ENCODE results near the gene KCTD10.

The KCTD10 gene

DNA sequence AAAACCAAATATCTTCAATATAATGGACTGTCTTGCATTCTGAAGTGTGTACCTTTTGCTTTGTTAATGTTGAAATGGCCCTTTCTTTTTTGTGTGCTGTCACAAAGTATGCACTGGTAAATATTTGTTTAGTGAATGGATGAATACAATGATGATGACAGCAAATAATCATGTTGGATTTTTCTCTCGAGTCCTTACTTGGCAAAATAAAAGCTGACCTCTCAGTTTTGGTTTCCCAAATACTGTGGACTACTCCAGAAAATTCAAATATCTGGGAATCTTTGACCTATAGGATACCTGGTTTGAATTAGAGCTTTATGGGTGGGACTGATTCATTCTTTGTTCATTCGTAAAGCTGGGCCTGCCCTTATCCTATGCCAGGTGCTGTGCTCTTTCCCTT is 5.8 kb upstream of the KCTD10 start:
- DNase-seq (ENCODE audit: insufficient read length, low spot score) (no peak), FAIRE-seq (no peak)
- TF ChIP-seq, protein P1, sequence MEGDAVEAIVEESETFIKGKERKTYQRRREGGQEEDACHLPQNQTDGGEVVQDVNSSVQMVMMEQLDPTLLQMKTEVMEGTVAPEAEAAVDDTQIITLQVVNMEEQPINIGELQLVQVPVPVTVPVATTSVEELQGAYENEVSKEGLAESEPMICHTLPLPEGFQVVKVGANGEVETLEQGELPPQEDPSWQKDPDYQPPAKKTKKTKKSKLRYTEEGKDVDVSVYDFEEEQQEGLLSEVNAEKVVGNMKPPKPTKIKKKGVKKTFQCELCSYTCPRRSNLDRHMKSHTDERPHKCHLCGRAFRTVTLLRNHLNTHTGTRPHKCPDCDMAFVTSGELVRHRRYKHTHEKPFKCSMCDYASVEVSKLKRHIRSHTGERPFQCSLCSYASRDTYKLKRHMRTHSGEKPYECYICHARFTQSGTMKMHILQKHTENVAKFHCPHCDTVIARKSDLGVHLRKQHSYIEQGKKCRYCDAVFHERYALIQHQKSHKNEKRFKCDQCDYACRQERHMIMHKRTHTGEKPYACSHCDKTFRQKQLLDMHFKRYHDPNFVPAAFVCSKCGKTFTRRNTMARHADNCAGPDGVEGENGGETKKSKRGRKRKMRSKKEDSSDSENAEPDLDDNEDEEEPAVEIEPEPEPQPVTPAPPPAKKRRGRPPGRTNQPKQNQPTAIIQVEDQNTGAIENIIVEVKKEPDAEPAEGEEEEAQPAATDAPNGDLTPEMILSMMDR (IDR thresholded peaks at IDR 0.05; ENCODE audit: insufficient read depth, missing control alignments) = no peak

DNA sequence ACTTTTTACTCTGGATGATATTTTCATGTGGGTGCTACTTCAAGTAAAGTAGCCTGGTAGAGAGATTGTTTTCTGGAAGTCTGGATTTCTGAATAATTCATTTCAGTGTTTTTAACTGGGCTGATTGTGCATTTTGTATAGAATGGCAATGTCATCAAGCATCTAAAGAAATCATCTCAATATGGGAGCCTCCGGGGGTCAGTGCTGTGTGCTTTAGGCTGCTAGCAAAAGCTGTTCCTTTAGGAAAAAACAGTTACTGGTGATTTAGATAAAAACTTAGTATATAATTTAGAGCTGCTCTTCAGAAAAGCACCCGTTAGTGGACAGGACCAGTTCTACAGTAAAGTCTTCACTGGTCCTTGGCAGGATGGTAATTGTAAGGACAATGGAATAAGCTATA is 5.4 kb upstream of the KCTD10 start:
- FAIRE-seq = no peak

DNA sequence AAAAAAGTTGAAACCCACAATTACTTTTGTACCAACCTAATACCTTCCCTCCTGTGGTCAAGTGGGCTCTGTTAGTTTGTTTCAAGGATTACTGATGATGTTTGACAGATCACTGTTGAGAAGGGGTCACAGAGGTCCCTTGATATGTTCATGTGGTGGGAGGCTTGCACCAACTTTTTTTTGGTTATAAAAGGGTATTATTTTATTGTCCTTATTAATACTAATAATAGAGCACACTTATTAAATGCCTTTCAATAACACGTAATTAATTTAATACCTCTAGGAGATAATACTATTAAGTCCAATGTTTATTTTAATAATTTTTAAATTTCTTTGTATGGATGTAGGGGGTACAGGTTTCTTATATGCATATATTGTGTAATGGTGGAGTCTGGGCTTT is 4.8 kb upstream of the KCTD10 start:
- TF ChIP-seq, protein P1 (IDR thresholded peaks at IDR 0.05; ENCODE audit: insufficient read depth, missing control alignments) = no peak
- FAIRE-seq = no peak
- DNase-seq (ENCODE audit: insufficient read length, low spot score) = no peak

More for the DNA sequence above, 5.4 kb upstream of the KCTD10 start:
- TF ChIP-seq, protein P1 (IDR thresholded peaks at IDR 0.05; ENCODE audit: insufficient read depth, missing control alignments) = no peak
- DNase-seq (ENCODE audit: insufficient read length, low spot score) = no peak

DNA sequence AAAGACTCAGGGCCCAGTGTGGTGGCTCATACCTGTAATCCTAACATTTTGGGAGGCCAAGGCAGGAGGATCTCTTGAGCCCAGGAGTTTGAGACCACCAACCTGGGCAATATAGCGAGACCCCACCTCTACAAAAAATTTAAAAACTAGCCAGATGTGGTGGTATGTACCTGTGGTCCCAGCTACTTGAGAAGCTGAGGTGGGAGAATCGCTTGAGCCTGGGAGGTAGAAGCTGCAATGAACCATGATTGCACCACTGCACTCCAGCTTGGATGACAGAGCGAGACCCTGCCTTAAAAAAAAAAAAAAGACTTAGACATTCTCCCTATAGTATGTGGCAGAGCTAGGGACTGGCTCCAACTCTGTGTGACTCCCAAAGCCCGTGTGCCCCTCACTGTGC is 3.3 kb upstream of the KCTD10 start:
- FAIRE-seq = no peak
- TF ChIP-seq, protein P1 (IDR thresholded peaks at IDR 0.05; ENCODE audit: insufficient read depth, missing control alignments) = no peak
- no peak for DNase-seq (ENCODE audit: insufficient read length, low spot score)

DNA sequence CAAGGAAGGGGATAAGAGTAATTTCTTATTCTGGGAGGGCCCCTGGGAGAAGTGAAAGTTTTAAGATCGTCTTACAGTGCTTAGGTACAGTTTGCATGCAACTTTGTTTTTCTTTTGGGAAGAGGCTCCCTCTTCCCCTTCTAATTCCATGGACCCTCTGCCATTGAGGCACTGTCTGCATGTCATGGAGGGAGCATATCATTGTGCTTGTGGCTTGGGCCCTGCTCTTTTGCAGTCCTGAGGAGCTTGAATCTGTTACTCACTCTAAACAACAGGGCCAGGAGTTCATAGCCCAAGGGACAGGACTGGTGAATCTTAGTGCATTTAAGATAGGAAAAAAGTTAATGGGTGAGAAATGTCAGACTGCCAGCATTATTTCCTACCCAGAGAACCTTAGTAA is 2.7 kb upstream of the KCTD10 start:
- DNase-seq (ENCODE audit: insufficient read length, low spot score) = no peak
- TF ChIP-seq, protein P1 (IDR thresholded peaks at IDR 0.05; ENCODE audit: insufficient read depth, missing control alignments) = no peak
- FAIRE-seq = no peak

DNA sequence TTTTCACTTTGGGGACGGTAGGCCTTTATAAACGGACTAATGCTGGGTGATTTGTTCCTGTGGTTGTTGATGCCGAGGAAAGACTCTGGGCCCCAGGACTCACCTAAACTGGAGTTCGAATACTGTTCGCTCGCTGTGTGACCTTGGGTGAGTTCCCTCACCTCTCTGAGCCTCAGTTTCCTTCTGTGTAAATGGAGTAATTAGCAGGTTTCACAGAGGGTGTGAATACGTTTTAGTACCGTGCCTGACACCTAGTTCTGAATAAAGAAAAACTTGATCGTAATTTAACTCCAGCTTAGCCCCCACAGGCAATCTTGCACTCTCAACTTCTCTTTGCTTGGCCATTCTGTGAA is 839 bp upstream of the KCTD10 start:
- DNase-seq (ENCODE audit: insufficient read length, low spot score) = no peak
- TF ChIP-seq, protein P1 (IDR thresholded peaks at IDR 0.05; ENCODE audit: insufficient read depth, missing control alignments) = no peak
- no peak for FAIRE-seq

DNA sequence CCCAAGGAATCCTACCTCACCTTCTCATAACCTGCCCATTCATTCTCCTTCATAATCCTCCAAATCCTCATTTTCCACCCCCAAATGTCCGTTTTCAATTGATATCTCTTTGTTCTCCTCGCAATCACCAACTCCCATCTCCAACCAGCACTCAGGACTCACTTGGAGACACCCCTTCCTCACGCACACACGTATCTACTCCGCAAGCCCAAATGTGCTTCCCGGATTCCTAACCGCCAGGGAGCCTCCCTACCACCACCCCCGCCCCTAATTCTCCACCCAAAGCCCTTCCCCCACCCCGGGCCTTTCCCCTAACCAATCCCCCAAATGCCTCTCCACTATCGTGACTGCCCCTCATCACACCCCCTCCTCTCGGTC is 304 bp downstream of the KCTD10 start:
- FAIRE-seq (no peak), DNase-seq (ENCODE audit: insufficient read length, low spot score) (no peak)
- TF ChIP-seq, protein P1 (IDR thresholded peaks at IDR 0.05; ENCODE audit: insufficient read depth, missing control alignments) = no peak

All from D721Med (cell line).